ENCODE measurements around the gene ZNF148. TPM values are rescaled to one million over a fixed set of nuclear protein-coding genes. Genes with fewer than 3 reads are reported as not detected.

Gene ZNF148
- total RNA-seq, 1 donor from 2014 or later = 57.6 TPM

DNA sequence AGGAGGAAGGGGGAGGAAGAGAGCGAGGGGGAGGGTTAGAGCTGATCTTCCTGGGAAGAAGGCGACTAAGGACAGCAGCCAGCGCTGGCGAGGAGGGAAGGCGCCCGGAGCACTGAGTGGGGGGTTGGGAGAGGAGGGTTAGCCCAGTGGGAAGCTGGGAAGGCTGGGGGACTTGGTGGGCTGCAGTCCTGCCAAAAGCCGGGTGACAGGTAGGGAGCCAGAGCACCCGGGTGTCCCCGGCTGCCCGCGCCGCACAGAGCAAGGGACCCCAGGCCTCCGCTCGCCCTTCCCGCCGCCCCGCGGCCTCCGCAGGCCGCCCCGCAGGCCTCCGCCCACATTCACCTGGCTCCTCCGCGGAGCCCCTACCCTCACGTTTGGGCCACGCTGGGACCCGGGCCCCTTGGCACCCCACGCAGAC, 163.0 kb downstream of the ZNF148 start:
- peak overlapping the region; percentile 57 for H3K4me3 Mint-ChIP-seq
- ATAC-seq (ENCODE audit: low read depth) = peak; percentile 10

DNA sequence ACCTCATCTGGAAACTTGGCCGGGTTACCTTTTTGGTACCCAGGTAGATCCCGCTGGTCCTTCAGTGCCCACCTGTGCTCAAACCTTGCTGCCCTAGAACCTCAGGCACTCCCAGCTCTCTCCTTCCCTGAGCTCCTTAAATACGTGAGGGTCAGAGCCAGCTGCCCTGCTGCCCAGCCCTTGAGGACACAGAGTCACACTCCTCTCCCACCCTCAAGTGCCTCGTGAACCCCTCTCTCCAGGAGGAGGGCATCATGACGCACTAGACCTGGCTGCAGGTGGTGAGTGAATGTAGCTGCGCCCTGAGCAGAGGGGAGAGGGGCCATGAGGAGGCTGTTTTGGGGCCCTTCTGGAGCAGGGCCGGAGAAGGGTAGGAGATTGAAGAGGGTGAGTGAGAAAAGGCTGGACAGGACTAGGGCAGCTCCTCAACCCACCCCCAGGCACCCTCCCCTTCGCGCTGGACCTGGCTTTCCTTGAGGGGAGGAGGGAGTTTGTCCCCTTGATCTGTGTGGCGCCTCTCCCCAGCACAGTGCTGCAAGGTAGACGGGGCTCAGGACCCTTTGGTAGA, 163.5 kb downstream of the ZNF148 start:
- TF ChIP-seq, protein P1, sequence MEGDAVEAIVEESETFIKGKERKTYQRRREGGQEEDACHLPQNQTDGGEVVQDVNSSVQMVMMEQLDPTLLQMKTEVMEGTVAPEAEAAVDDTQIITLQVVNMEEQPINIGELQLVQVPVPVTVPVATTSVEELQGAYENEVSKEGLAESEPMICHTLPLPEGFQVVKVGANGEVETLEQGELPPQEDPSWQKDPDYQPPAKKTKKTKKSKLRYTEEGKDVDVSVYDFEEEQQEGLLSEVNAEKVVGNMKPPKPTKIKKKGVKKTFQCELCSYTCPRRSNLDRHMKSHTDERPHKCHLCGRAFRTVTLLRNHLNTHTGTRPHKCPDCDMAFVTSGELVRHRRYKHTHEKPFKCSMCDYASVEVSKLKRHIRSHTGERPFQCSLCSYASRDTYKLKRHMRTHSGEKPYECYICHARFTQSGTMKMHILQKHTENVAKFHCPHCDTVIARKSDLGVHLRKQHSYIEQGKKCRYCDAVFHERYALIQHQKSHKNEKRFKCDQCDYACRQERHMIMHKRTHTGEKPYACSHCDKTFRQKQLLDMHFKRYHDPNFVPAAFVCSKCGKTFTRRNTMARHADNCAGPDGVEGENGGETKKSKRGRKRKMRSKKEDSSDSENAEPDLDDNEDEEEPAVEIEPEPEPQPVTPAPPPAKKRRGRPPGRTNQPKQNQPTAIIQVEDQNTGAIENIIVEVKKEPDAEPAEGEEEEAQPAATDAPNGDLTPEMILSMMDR (IDR thresholded peaks at IDR 0.05) = no peak
- H3K27ac Mint-ChIP-seq = no peak overlapping the region
- H3K9me3 Mint-ChIP-seq = no peaks in the 10 kb centered on the region
- ChIA-PET POLR2A (no interaction called here), CTCF (no interaction called here)
- H3K27me3 Mint-ChIP-seq = peaks cover 33% of the 10 kb centered on the region
- intact Hi-C loops (cut with micrococcal nuclease) = loop anchor here (5.0 kb wide), 1 partner anchor 154 kb away; the partner anchor contains the start of gene HEG1
- ATAC-seq (ENCODE audit: low read depth) (no peak), DNase-seq (no peak)
- peaks cover 9% of the 10 kb centered on the region for H3K4me1 Mint-ChIP-seq
- no peaks in the 10 kb centered on the region for H3K36me3 Mint-ChIP-seq (ENCODE audit: low read depth)
- peak overlapping the region; percentile 57 for H3K4me3 Mint-ChIP-seq

More for the DNA sequence above, 163.0 kb downstream of the ZNF148 start:
- intact Hi-C loops (cut with micrococcal nuclease) = loop anchor here (5.0 kb wide), 1 partner anchor 155 kb away; the partner anchor contains the start of gene HEG1
- H3K27ac Mint-ChIP-seq = no peak overlapping the region
- peaks cover 33% of the 10 kb centered on the region for H3K27me3 Mint-ChIP-seq
- H3K9me3 Mint-ChIP-seq = no peaks in the 10 kb centered on the region
- CTCF ChIA-PET = no interaction called here
- POLR2A ChIA-PET = no interaction called here
- TF ChIP-seq, protein P1 (IDR thresholded peaks at IDR 0.05) = no peak
- no peak for DNase-seq
- H3K36me3 Mint-ChIP-seq (ENCODE audit: low read depth) = no peaks in the 10 kb centered on the region
- H3K4me1 Mint-ChIP-seq = peaks cover 9% of the 10 kb centered on the region

DNA sequence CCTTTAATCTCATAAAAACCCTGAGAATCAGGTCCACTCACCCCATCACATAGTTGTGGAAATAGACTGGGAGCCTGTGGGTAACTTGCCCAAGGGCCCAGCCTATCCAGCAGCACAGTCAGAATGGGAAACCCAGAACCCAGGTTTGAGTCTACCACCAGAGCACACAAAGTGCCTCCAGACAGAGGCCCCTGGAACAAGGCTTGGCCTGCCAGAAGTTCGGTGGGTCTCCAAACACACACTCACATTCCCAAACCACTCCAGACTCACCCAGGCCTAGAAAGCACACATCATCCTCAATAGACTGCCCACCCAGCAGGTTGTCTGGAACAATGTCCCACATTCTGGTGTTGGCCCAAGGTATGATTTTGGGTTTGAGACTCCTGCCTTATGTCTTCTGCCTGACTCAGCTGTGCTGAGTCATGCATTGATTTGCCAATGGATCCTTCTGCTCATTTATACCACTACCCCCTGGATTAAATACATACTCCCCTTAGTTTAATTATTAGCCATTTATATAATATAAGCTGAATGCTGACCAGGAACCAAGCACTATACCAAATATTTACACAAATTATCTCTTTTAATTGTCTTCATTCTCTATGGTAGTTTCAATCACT, 167.1 kb downstream of the ZNF148 start:
- TF ChIP-seq, protein P1 (IDR thresholded peaks at IDR 0.05) = no peak
- H3K4me3 Mint-ChIP-seq = no peak overlapping the region
- intact Hi-C loops (cut with micrococcal nuclease) = no loop called here
- ChIA-PET POLR2A (no interaction called here), CTCF (no interaction called here)
- ATAC-seq (ENCODE audit: low read depth) (no peak), DNase-seq (no peak)
- peaks cover 3% of the 10 kb centered on the region for H3K4me1 Mint-ChIP-seq
- H3K9me3 Mint-ChIP-seq = peaks cover 3% of the 10 kb centered on the region
- no peak overlapping the region for H3K27ac Mint-ChIP-seq
- peaks cover 20% of the 10 kb centered on the region for H3K27me3 Mint-ChIP-seq
- H3K36me3 Mint-ChIP-seq (ENCODE audit: low read depth) = no peaks in the 10 kb centered on the region

DNA sequence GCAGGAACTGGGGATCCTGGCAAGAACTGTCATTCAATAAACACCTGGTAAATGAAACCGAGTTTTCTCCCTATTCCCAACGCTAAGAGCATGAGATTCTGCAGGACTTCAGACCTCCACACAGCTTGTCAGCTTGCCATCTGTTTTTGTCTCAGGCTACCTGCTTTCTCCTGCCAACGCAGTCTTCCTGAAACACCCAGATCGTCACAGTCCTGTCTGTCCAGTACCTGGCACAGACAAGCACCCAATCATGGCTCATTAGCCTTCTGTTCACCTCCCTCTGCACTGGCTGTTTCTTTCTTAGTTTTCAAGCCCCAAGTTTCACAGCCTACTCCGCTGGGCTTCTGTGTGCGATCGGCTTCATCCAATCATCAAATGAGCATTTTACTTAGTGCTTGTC, 167.6 kb downstream of the ZNF148 start:
- TF ChIP-seq, protein P1 (IDR thresholded peaks at IDR 0.05) = no peak

DNA sequence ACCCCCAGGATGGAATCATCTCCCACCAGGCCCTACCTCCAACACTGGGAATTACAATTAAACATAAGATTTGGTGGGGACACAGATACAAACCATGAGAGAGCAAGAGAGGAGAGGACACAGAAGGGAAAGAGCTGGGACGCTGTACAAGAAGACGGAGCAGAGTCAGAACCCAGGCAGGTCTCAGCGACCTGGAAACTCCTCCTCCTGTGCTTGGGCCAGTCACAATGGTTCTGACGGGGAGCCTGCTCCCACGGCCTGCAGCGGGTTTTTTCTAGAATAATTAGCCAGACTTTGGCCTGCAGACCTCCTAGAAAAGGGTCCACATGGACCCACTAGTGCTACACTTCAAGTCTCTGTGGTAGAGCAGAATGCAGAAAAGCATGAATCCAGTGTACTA, 168.2 kb downstream of the ZNF148 start:
- ATAC-seq (ENCODE audit: low read depth) (no peak), DNase-seq (no peak)
- Mint-ChIP-seq H3K4me3 (no peak overlapping the region), H3K36me3 (ENCODE audit: low read depth) (no peaks in the 10 kb centered on the region), H3K4me1 (peaks cover 1% of the 10 kb centered on the region), H3K27me3 (peaks cover 20% of the 10 kb centered on the region), H3K9me3 (peaks cover 6% of the 10 kb centered on the region), H3K27ac (no peak overlapping the region)
- intact Hi-C loops (cut with micrococcal nuclease) = no loop called here
- ChIA-PET CTCF (no interaction called here), POLR2A (no interaction called here)
- TF ChIP-seq, protein P1 (IDR thresholded peaks at IDR 0.05) = no peak

More for the DNA sequence above, 167.6 kb downstream of the ZNF148 start:
- peaks cover 20% of the 10 kb centered on the region for H3K27me3 Mint-ChIP-seq
- intact Hi-C loops (cut with micrococcal nuclease) = no loop called here
- no peaks in the 10 kb centered on the region for H3K36me3 Mint-ChIP-seq (ENCODE audit: low read depth)
- ChIA-PET CTCF (no interaction called here), POLR2A (no interaction called here)
- ATAC-seq (ENCODE audit: low read depth) = no peak
- H3K9me3 Mint-ChIP-seq = peaks cover 3% of the 10 kb centered on the region
- H3K27ac Mint-ChIP-seq = no peak overlapping the region
- H3K4me3 Mint-ChIP-seq = no peak overlapping the region
- H3K4me1 Mint-ChIP-seq = peaks cover 3% of the 10 kb centered on the region
- DNase-seq = no peak

Data from activated B cell treated with CpG ODN at 0.5 μM for 24 hours (primary cell).